Endothelial cell (in vitro differentiated cells): ENCODE data around the gene AQP2. TPM values are rescaled to one million over a fixed set of nuclear protein-coding genes. Genes with fewer than 3 reads are reported as not detected.

ENCODE experiments used
- DNase-seq: peaks from one replicate; pipeline ENCODE4 v3.0.0; 2021; ENCODE audit warnings: low spot score
- H3K27ac Mint-ChIP-seq: one replicate; pipeline ENCODE4 v1.8.0; 2021; ENCODE audit warnings: mixed read lengths, inconsistent platforms; ENCODE audit not compliant: unreplicated experiment
- H3K27me3 Mint-ChIP-seq: one replicate; pipeline ENCODE4 v1.8.0; 2021; ENCODE audit warnings: mild to moderate bottlenecking, moderate library complexity, mixed read lengths, inconsistent platforms; ENCODE audit not compliant: unreplicated experiment
- H3K36me3 Mint-ChIP-seq: one replicate; pipeline ENCODE4 v1.8.0; 2021; ENCODE audit warnings: mild to moderate bottlenecking, low read depth, mixed read lengths, inconsistent platforms; ENCODE audit not compliant: unreplicated experiment
- H3K4me1 Mint-ChIP-seq: one replicate; pipeline ENCODE4 v1.8.0; 2021; ENCODE audit warnings: mild to moderate bottlenecking, mixed read lengths, inconsistent platforms; ENCODE audit not compliant: unreplicated experiment
- H3K4me3 Mint-ChIP-seq: one replicate; pipeline ENCODE4 v1.8.0; 2021; ENCODE audit warnings: mild to moderate bottlenecking, mixed read lengths, inconsistent platforms; ENCODE audit not compliant: unreplicated experiment
- H3K9me3 Mint-ChIP-seq: one replicate; pipeline ENCODE4 v1.8.0; 2021; ENCODE audit warnings: mixed read lengths, inconsistent platforms; ENCODE audit not compliant: unreplicated experiment
- total RNA-seq: library from RNA; stranded (reverse); fragmentation: NEBNext Ultra II Directional; extraction: Animal tissue kit (Norgen Biotek cat#: 25700); gene quantifications from one replicate; pipeline ENCODE4 v1.2.1, GENCODE V29; 2021; ENCODE audit not compliant: unreplicated experiment
- TF ChIP-seq, protein P1 (sequence below): fragments of 200-600 bp; sonication (generic); IDR thresholded peaks from one replicate; pipeline ENCODE4 v1.5.0; 2021; ENCODE audit warnings: antibody characterized with exemption; ENCODE audit not compliant: unreplicated experiment

Gene AQP2
- total RNA-seq, 1 donor from 2014 or later, result 0.05 TPM

DNA sequence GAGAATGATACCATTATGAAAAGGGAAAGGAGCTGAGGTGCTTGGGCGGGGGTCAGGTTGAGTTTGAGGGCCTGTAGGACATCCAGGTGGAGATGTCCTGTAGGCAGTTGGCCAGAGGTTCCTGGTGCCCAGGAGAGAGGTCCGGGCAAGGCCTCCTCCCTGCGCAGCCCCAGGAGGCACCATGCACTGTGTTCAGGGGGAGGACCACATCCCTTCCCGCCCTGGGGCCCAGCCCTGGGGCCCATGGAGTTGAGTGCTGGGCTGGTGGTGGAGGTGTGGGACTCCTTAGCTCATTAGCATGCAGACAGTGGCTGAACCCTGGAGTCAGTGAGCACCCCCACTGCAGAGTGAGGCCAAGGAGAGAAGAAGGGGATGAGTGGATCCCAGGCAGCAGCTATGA lies 41.2 kb upstream of the AQP2 start:
- no peak overlapping the region for H3K27ac Mint-ChIP-seq
- no peak overlapping the region for H3K4me3 Mint-ChIP-seq
- peaks cover 14% of the 10 kb centered on the region for H3K27me3 Mint-ChIP-seq
- H3K4me1 Mint-ChIP-seq, result no peaks in the 10 kb centered on the region
- DNase-seq, result no peak
- H3K9me3 Mint-ChIP-seq, result no peaks in the 10 kb centered on the region
- H3K36me3 Mint-ChIP-seq, result no peaks in the 10 kb centered on the region
- TF ChIP-seq, protein P1, sequence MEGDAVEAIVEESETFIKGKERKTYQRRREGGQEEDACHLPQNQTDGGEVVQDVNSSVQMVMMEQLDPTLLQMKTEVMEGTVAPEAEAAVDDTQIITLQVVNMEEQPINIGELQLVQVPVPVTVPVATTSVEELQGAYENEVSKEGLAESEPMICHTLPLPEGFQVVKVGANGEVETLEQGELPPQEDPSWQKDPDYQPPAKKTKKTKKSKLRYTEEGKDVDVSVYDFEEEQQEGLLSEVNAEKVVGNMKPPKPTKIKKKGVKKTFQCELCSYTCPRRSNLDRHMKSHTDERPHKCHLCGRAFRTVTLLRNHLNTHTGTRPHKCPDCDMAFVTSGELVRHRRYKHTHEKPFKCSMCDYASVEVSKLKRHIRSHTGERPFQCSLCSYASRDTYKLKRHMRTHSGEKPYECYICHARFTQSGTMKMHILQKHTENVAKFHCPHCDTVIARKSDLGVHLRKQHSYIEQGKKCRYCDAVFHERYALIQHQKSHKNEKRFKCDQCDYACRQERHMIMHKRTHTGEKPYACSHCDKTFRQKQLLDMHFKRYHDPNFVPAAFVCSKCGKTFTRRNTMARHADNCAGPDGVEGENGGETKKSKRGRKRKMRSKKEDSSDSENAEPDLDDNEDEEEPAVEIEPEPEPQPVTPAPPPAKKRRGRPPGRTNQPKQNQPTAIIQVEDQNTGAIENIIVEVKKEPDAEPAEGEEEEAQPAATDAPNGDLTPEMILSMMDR, result no peak

- H3K9me3 Mint-ChIP-seq, result no peaks in the 10 kb centered on the region
- TF ChIP-seq, protein P1, result no peak
- no peak overlapping the region for H3K27ac Mint-ChIP-seq
- no peaks in the 10 kb centered on the region for H3K36me3 Mint-ChIP-seq
- H3K4me1 Mint-ChIP-seq, result no peaks in the 10 kb centered on the region
- H3K4me3 Mint-ChIP-seq, result no peak overlapping the region
- no peak for DNase-seq
- peaks cover 12% of the 10 kb centered on the region for H3K27me3 Mint-ChIP-seq
Observed at GRCh38 chr12:49909826-49910225, 40.7 kb upstream of the AQP2 start.

DNA sequence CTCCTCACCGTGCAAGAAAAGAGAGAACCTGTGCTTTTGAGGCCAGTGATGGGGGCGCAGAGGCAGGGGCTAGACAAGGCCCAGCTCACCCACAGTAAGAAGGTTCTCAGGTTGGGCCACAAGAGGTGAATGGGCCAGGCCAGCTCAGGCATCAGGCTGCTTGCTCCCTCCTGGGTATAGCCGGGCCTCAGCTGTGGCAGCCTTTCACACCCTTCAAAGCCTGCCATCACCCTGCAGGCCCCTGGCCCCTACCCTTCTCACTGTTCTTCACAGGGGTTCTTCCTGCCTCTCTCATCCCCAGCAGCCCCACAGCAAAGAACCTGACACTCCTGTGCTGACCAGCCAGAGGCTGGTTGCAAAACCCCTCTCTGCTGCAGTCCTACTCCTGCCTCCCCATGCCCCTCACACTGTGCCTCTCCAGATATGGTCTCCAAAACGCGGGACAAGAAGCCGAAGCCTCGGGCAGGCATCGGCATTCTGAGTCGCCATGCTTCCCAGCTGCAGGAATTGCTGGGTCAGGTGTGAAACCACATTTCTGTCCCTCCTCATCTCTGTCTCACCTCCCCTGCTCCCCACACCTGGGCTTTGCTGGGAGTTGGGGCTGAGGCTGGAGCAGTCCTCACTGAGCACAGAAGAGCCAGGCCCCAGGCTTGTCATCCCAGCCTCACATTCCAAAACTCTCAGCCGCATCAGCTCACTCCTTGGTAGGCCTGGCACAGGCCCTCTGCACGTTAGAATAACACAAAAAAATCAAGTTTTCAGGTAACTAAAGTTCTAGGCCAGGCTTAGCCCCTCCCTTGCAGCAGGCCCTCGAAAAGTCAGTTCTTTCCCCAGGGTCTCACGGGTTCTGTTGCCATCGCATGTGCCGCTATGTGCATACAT lies 40.0 kb upstream of the AQP2 start:
- Mint-ChIP-seq H3K4me3 (no peak overlapping the region), H3K27ac (no peak overlapping the region)

GRCh38 chr12:49911213-49911605 lies 39.3 kb upstream of the AQP2 start:
- Mint-ChIP-seq H3K27me3 (peaks cover 9% of the 10 kb centered on the region), H3K4me3 (no peak overlapping the region), H3K27ac (no peak overlapping the region), H3K4me1 (no peaks in the 10 kb centered on the region), H3K9me3 (no peaks in the 10 kb centered on the region), H3K36me3 (no peaks in the 10 kb centered on the region)
- DNase-seq, result no peak
- TF ChIP-seq, protein P1, result no peak

More for the DNA sequence above, 40.0 kb upstream of the AQP2 start:
- no peaks in the 10 kb centered on the region for H3K4me1 Mint-ChIP-seq
- H3K27me3 Mint-ChIP-seq, result peaks cover 9% of the 10 kb centered on the region
- TF ChIP-seq, protein P1, result no peak
- no peaks in the 10 kb centered on the region for H3K36me3 Mint-ChIP-seq
- no peak for DNase-seq
- H3K9me3 Mint-ChIP-seq, result no peaks in the 10 kb centered on the region
